Glutamatergic neuron (in vitro differentiated cells): ENCODE measurements around the gene LZTFL1. TPM values are rescaled to one million over a fixed set of nuclear protein-coding genes. Genes with fewer than 3 reads are reported as not detected.

Experiments
- DNase-seq: peaks from one replicate; pipeline ENCODE4 v3.0.0; 2022
- H3K27ac Mint-ChIP-seq: one replicate; pipeline ENCODE4 v1.8.0; 2020; ENCODE audit warnings: mild to moderate bottlenecking, mixed read lengths, inconsistent platforms; ENCODE audit not compliant: unreplicated experiment
- H3K27me3 Mint-ChIP-seq: one replicate; pipeline ENCODE4 v1.8.0; 2020; ENCODE audit warnings: mild to moderate bottlenecking, moderate library complexity, mixed read lengths, inconsistent platforms; ENCODE audit not compliant: unreplicated experiment
- H3K36me3 Mint-ChIP-seq: one replicate; pipeline ENCODE4 v1.8.0; 2020; ENCODE audit warnings: mild to moderate bottlenecking, mixed read lengths, inconsistent platforms; ENCODE audit not compliant: unreplicated experiment
- H3K4me1 Mint-ChIP-seq: one replicate; pipeline ENCODE4 v1.8.0; 2020; ENCODE audit warnings: mild to moderate bottlenecking, low read depth, mixed read lengths, inconsistent platforms; ENCODE audit not compliant: unreplicated experiment
- H3K4me3 Mint-ChIP-seq: one replicate; pipeline ENCODE4 v1.8.0; 2020; ENCODE audit warnings: mild to moderate bottlenecking, mixed read lengths, inconsistent platforms; ENCODE audit not compliant: unreplicated experiment
- H3K9me3 Mint-ChIP-seq: one replicate; pipeline ENCODE4 v1.8.0; 2020; ENCODE audit warnings: mild to moderate bottlenecking, moderate library complexity, mixed read lengths, inconsistent platforms; ENCODE audit not compliant: unreplicated experiment
- CTCF ChIP-seq: fragments of 200-600 bp; sonication (generic); IDR thresholded peaks from one replicate; pipeline ENCODE4 v1.5.0; 2021; ENCODE audit not compliant: partially characterized antibody, unreplicated experiment
- total RNA-seq: library from RNA; stranded (reverse); fragmentation: NEBNext Ultra II Directional; extraction: Animal tissue kit (Norgen Biotek cat#: 25700); gene quantifications from one replicate; pipeline ENCODE4 v1.2.1, GENCODE V29; 2021; ENCODE audit not compliant: unreplicated experiment

LZTFL1 gene
- total RNA-seq, 1 donor from 2014 or later: 5.9 TPM

GRCh38 chr3:45817831-45818522 lies 23.9 kb downstream of the LZTFL1 start:
- Mint-ChIP-seq H3K27me3 (no peaks in the 10 kb centered on the region), H3K4me1 (no peaks in the 10 kb centered on the region), H3K4me3 (no peak overlapping the region), H3K9me3 (peaks cover 2% of the 10 kb centered on the region), H3K27ac (no peak overlapping the region), H3K36me3 (peaks cover 12% of the 10 kb centered on the region)
- DNase-seq: no peak
- no peak for TF ChIP-seq CTCF

GRCh38 chr3:45816544-45816943 lies 25.4 kb downstream of the LZTFL1 start:
- H3K36me3 Mint-ChIP-seq: peaks cover 12% of the 10 kb centered on the region
- no peak overlapping the region for H3K27ac Mint-ChIP-seq
- no peak for TF ChIP-seq CTCF
- no peak overlapping the region for H3K4me3 Mint-ChIP-seq
- DNase-seq: no peak
- no peaks in the 10 kb centered on the region for H3K4me1 Mint-ChIP-seq
- H3K27me3 Mint-ChIP-seq: no peaks in the 10 kb centered on the region
- H3K9me3 Mint-ChIP-seq: peaks cover 2% of the 10 kb centered on the region

GRCh38 chr3:45814322-45814721 lies 27.6 kb downstream of the LZTFL1 start:
- H3K27me3 Mint-ChIP-seq: no peaks in the 10 kb centered on the region
- H3K9me3 Mint-ChIP-seq: no peaks in the 10 kb centered on the region
- TF ChIP-seq CTCF: no peak
- H3K27ac Mint-ChIP-seq: no peak overlapping the region
- H3K36me3 Mint-ChIP-seq: peaks cover 12% of the 10 kb centered on the region
- H3K4me1 Mint-ChIP-seq: no peaks in the 10 kb centered on the region
- DNase-seq: no peak
- no peak overlapping the region for H3K4me3 Mint-ChIP-seq

- TF ChIP-seq CTCF: no peak
- H3K27ac Mint-ChIP-seq: peak overlapping the region; percentile 53
- H3K36me3 Mint-ChIP-seq: peaks cover 9% of the 10 kb centered on the region
These were observed 34.0 kb downstream of the LZTFL1 start for GRCh38 chr3:45807681-45808540.

GRCh38 chr3:45807133-45807532 lies 34.8 kb downstream of the LZTFL1 start:
- H3K9me3 Mint-ChIP-seq: no peaks in the 10 kb centered on the region
- DNase-seq: no peak
- peaks cover 12% of the 10 kb centered on the region for H3K4me1 Mint-ChIP-seq
- no peak overlapping the region for H3K4me3 Mint-ChIP-seq
- no peak for TF ChIP-seq CTCF
- no peaks in the 10 kb centered on the region for H3K27me3 Mint-ChIP-seq
- peaks cover 9% of the 10 kb centered on the region for H3K36me3 Mint-ChIP-seq
- no peak overlapping the region for H3K27ac Mint-ChIP-seq

More at GRCh38 chr3:45807681-45808540, 34.0 kb downstream of the LZTFL1 start:
- no peak for DNase-seq
- Mint-ChIP-seq H3K4me3 (peak overlapping the region; percentile 44), H3K27me3 (no peaks in the 10 kb centered on the region), H3K9me3 (no peaks in the 10 kb centered on the region), H3K4me1 (peaks cover 12% of the 10 kb centered on the region)
